RWPE2 (cell line): ENCODE measurements around the gene SH2B3.
"Not testable (repeated sequence)": the region's sequence is repeated elsewhere in the genome, so short reads cannot be mapped to it uniquely, and the experiment has no call there.

Experiments
- ATAC-seq: fragments of 200-7000 bp; cut with Tn5 transposase; 3 replicates; pipeline ENCODE4 v1.9.1; 2021; ENCODE audit warnings: low read depth
- DNase-seq: peaks from one replicate; pipeline ENCODE4 v3.0.0-alpha.2; 2020; ENCODE audit warnings: low spot score
- H3K27ac ChIP-seq: fragments of 450-650 bp; 2 replicates; pipeline ENCODE4 v1.5.1; 2017; ENCODE audit warnings: mild to moderate bottlenecking; ENCODE audit not compliant: poor library complexity, severe bottlenecking
- H3K27me3 ChIP-seq: fragments of 250-450 bp; sonication (Bioruptor Pico); 2 replicates; pipeline ENCODE4 v1.5.1; 2021; ENCODE audit warnings: mild to moderate bottlenecking, moderate library complexity; ENCODE audit not compliant: insufficient read depth, poor library complexity, severe bottlenecking
- H3K36me3 ChIP-seq: fragments of 250-450 bp; sonication (Bioruptor Pico); 2 replicates; pipeline ENCODE4 v1.5.1; 2020; ENCODE audit warnings: low read depth, mild to moderate bottlenecking, moderate library complexity
- H3K4me1 ChIP-seq: fragments of 250-450 bp; sonication (Bioruptor Pico); 2 replicates; pipeline ENCODE4 v1.5.1; 2021; ENCODE audit warnings: mild to moderate bottlenecking, moderate library complexity; ENCODE audit not compliant: insufficient read depth, poor library complexity, severe bottlenecking
- H3K4me3 ChIP-seq: fragments of 250-450 bp; sonication (Bioruptor Pico); 2 replicates; pipeline ENCODE4 v1.5.1; 2021; ENCODE audit warnings: mild to moderate bottlenecking, moderate library complexity; ENCODE audit not compliant: severe bottlenecking
- H3K9me3 ChIP-seq: fragments of 250-450 bp; sonication (Bioruptor Pico); 2 replicates; pipeline ENCODE4 v1.5.1; 2021; ENCODE audit warnings: mild to moderate bottlenecking, moderate library complexity; ENCODE audit not compliant: severe bottlenecking
- CTCF ChIP-seq: fragments of 450-650 bp; IDR thresholded peaks from one replicate; pipeline ENCODE4 v1.5.1; 2017; ENCODE audit warnings: mild to moderate bottlenecking, moderate library complexity; ENCODE audit not compliant: poor library complexity, severe bottlenecking

Gene SH2B3

GRCh38 chr12:111369496-111370220 is 36.1 kb upstream of the SH2B3 start:
- Histone ChIP-seq H3K9me3 (no peaks in the 10 kb centered on the region), H3K27me3 (no peaks in the 10 kb centered on the region), H3K27ac (no peak overlapping the region), H3K36me3 (no peaks in the 10 kb centered on the region), H3K4me1 (peaks cover 8% of the 10 kb centered on the region), H3K4me3 (peak overlapping the region; percentile 92)
- no peak for ATAC-seq
- no peak for DNase-seq
- TF ChIP-seq CTCF: no peak

- H3K27me3 ChIP-seq, H3K4me1 ChIP-seq, H3K27ac ChIP-seq, DNase-seq, ATAC-seq, H3K4me3 ChIP-seq, H3K9me3 ChIP-seq, H3K36me3 ChIP-seq: not testable (repeated sequence)
Observed at GRCh38 chr12:111373231-111373630, 32.5 kb upstream of the SH2B3 start.

GRCh38 chr12:111377440-111377839 is 28.3 kb upstream of the SH2B3 start:
- Histone ChIP-seq H3K36me3 (no peaks in the 10 kb centered on the region), H3K27me3 (no peaks in the 10 kb centered on the region), H3K27ac (no peak overlapping the region), H3K4me1 (no peaks in the 10 kb centered on the region), H3K9me3 (no peaks in the 10 kb centered on the region), H3K4me3 (no peak overlapping the region)
- ATAC-seq (no peak), DNase-seq (no peak)
- TF ChIP-seq CTCF: no peak

- DNase-seq: no peak
Observed at GRCh38 chr12:111379942-111380554, 25.7 kb upstream of the SH2B3 start.

GRCh38 chr12:111384596-111384995 is 21.1 kb upstream of the SH2B3 start:
- no peaks in the 10 kb centered on the region for H3K27me3 ChIP-seq
- H3K9me3 ChIP-seq: no peaks in the 10 kb centered on the region
- no peak overlapping the region for H3K4me3 ChIP-seq
- DNase-seq: no peak
- no peak overlapping the region for H3K27ac ChIP-seq
- H3K36me3 ChIP-seq: no peaks in the 10 kb centered on the region
- H3K4me1 ChIP-seq: no peaks in the 10 kb centered on the region
- no peak for TF ChIP-seq CTCF
- peak; percentile 26; the same call in 1 of the 3 replicates for ATAC-seq

More at GRCh38 chr12:111379942-111380554, 25.7 kb upstream of the SH2B3 start:
- Histone ChIP-seq H3K27ac (no peak overlapping the region), H3K4me1 (no peaks in the 10 kb centered on the region), H3K9me3 (no peaks in the 10 kb centered on the region), H3K4me3 (no peak overlapping the region), H3K36me3 (no peaks in the 10 kb centered on the region), H3K27me3 (no peaks in the 10 kb centered on the region)
- no peak for TF ChIP-seq CTCF
- ATAC-seq: no peak
